NCI-H2081 treated with DMSO at 0.1 percent for 48 hours (cell line): ENCODE measurements around the gene NEDD9.

Experiments used
- DNase-seq: peaks from one replicate; lab custom pipeline; 2025; lab: John Stamatoyannopoulos, UW

Gene NEDD9

GRCh38 chr6:11174242-11174611 is 58.2 kb downstream of the NEDD9 start:
- no peak for DNase-seq

GRCh38 chr6:11172501-11173327 is 59.8 kb downstream of the NEDD9 start:
- no peak for DNase-seq

- no peak for DNase-seq
Measured at GRCh38 chr6:11171952-11172351, 60.5 kb downstream of the NEDD9 start.

GRCh38 chr6:11168091-11168635 is 64.3 kb downstream of the NEDD9 start:
- no peak for DNase-seq

- no peak for DNase-seq
Measured at GRCh38 chr6:11166948-11167347, 65.5 kb downstream of the NEDD9 start.

- DNase-seq = no peak
Measured at GRCh38 chr6:11164717-11165646, 67.5 kb downstream of the NEDD9 start.

GRCh38 chr6:11163932-11164331 is 68.5 kb downstream of the NEDD9 start:
- DNase-seq = no peak

- DNase-seq = no peak
Measured at GRCh38 chr6:11162262-11162661, 70.2 kb downstream of the NEDD9 start.

- no peak for DNase-seq
Measured at GRCh38 chr6:11161031-11161956, 71.2 kb downstream of the NEDD9 start.

GRCh38 chr6:11160199-11160598 is 72.3 kb downstream of the NEDD9 start:
- no peak for DNase-seq

- DNase-seq = no peak
Measured at GRCh38 chr6:11155589-11155988, 76.9 kb downstream of the NEDD9 start.

GRCh38 chr6:11153447-11153846 is 79.0 kb downstream of the NEDD9 start:
- no peak for DNase-seq

- DNase-seq = no peak
Measured at GRCh38 chr6:11152581-11152980, 79.9 kb downstream of the NEDD9 start.

GRCh38 chr6:11151488-11151887 is 81.0 kb downstream of the NEDD9 start:
- no peak for DNase-seq

GRCh38 chr6:11149551-11149950 is 82.9 kb downstream of the NEDD9 start:
- no peak for DNase-seq

GRCh38 chr6:11146117-11146826 is 86.2 kb downstream of the NEDD9 start:
- no peak for DNase-seq

- peak; percentile 2 for DNase-seq
Measured at GRCh38 chr6:11144393-11144851, 88.0 kb downstream of the NEDD9 start.

- no peak for DNase-seq
Measured at GRCh38 chr6:11143394-11144371, 88.8 kb downstream of the NEDD9 start.

GRCh38 chr6:11142296-11143027 is 90.0 kb downstream of the NEDD9 start:
- DNase-seq = no peak
